OCI-LY7 (cell line): Measurements from ENCODE around the gene SERINC2. TPM values are rescaled to one million over a fixed set of nuclear protein-coding genes. Genes with fewer than 3 reads are reported as not detected.
"Not testable (repeated sequence)": the region's sequence is repeated elsewhere in the genome, so short reads cannot be mapped to it uniquely, and the experiment has no call there.

Experiments
- BruUV-seq: library from RNA; stranded (reverse); fragments of 400-500 nt; replicated peaks from 2 replicates; lab custom pipeline; 2021; lab: Mats Ljungman, UMichigan
- CTCF ChIA-PET: fragments of 300-600 bp; sonication (Branson Sonifier 250); formaldehyde crosslinking; loops from one replicate; lab custom pipeline; 2022; ENCODE audit warnings: antibody characterized with exemption; ENCODE audit not compliant: unreplicated experiment; lab: Charles Lee
- POLR2A ChIA-PET: fragments of 300-600 bp; sonication (Branson Sonifier 250); formaldehyde crosslinking; loops from one replicate; lab custom pipeline; 2022; ENCODE audit warnings: antibody characterized with exemption; lab: Charles Lee
- DNase-seq: peaks from one replicate; pipeline ENCODE4 v3.0.0-alpha.2; 2015; ENCODE audit warnings: low spot score
- H2AFZ ChIP-seq: fragments of 200-600 bp; sonication (generic), shearing (Covaris generic); 2 replicates; pipeline ENCODE4 v1.6.1; 2014; ENCODE audit warnings: mild to moderate bottlenecking, antibody characterized with exemption, low read length, moderate library complexity
- H3K27ac ChIP-seq: fragments of 200-600 bp; sonication (generic); 2 replicates; pipeline ENCODE4 v1.5.1; 2014; ENCODE audit warnings: mixed run types, low read depth, mild to moderate bottlenecking, moderate library complexity, low read length, inconsistent platforms; ENCODE audit not compliant: poor library complexity, severe bottlenecking
- H3K36me3 ChIP-seq: fragments of 200-600 bp; sonication (generic); 2 replicates; pipeline ENCODE4 v1.6.1; 2014; ENCODE audit warnings: mild to moderate bottlenecking, antibody characterized with exemption, low read length, moderate library complexity, mixed read lengths; ENCODE audit not compliant: insufficient read depth
- H3K4me1 ChIP-seq: fragments of 200-600 bp; sonication (generic); 2 replicates; pipeline ENCODE4 v1.5.1; 2014; ENCODE audit warnings: mild to moderate bottlenecking, low read length; ENCODE audit not compliant: insufficient read depth, poor library complexity, severe bottlenecking
- H3K4me2 ChIP-seq: fragments of 200-600 bp; sonication (generic); 2 replicates; pipeline ENCODE4 v1.6.1; 2014; ENCODE audit warnings: mild to moderate bottlenecking, low read length
- H3K4me3 ChIP-seq: fragments of 200-600 bp; sonication (generic); 2 replicates; pipeline ENCODE4 v1.5.1; 2014; ENCODE audit warnings: mild to moderate bottlenecking, low read depth, low read length; ENCODE audit not compliant: poor library complexity, severe bottlenecking
- H3K79me2 ChIP-seq: fragments of 200-600 bp; sonication (generic); 2 replicates; pipeline ENCODE4 v1.6.1; 2016; ENCODE audit warnings: low read depth, mild to moderate bottlenecking, low read length, moderate library complexity, mixed read lengths; ENCODE audit not compliant: insufficient read depth
- H3K9me2 ChIP-seq: fragments of 200-600 bp; sonication (generic); 2 replicates; pipeline ENCODE4 v1.6.1; 2016; ENCODE audit warnings: mild to moderate bottlenecking, low read length, mixed read lengths; ENCODE audit not compliant: insufficient read depth
- H3K9me3 ChIP-seq: fragments of 200-600 bp; sonication (generic); 2 replicates; pipeline ENCODE4 v1.6.1; 2014; ENCODE audit warnings: mild to moderate bottlenecking, mixed run types, low read length, mixed read lengths
- H4K20me1 ChIP-seq: fragments of 200-600 bp; sonication (generic); 2 replicates; pipeline ENCODE4 v1.6.1; 2014; ENCODE audit warnings: mild to moderate bottlenecking, antibody characterized with exemption, low read length, moderate library complexity, mixed read lengths; ENCODE audit not compliant: insufficient read depth
- intact Hi-C: fragments of 100-400 bp; cut with micrococcal nuclease; formaldehyde crosslinking; loops from one replicate; pipeline ENCODE4 v1.10.0; 2022; ENCODE audit not compliant: unreplicated experiment
- total RNA-seq, 2 experiments: library from RNA; depleted of rRNA in 1 of 2; stranded (reverse); fragments of >200 nt in 1 of 2; shearing (Covaris generic) in 1 of 2; gene quantifications; 2 replicates each; pipeline ENCODE4 v1.2.3, GENCODE V29; 2014 to 2022

SERINC2 gene
- total RNA-seq, 2 experiments from 2014 or later = 3.5 to 11.1 TPM

- CTCF ChIA-PET, BruUV-seq, H3K36me3 ChIP-seq, H2AFZ ChIP-seq, H3K27ac ChIP-seq, H3K4me2 ChIP-seq, H3K4me3 ChIP-seq, H3K9me2 ChIP-seq, H3K4me1 ChIP-seq, H4K20me1 ChIP-seq, H3K79me2 ChIP-seq, DNase-seq, intact Hi-C loops, H3K9me3 ChIP-seq, POLR2A ChIA-PET: not testable (repeated sequence)
These were observed 58.7 kb downstream of the SERINC2 start for GRCh38 chr1:31471452-31472313.

GRCh38 chr1:31472314-31472651 lies 59.3 kb downstream of the SERINC2 start:
- CTCF ChIA-PET, BruUV-seq, H3K4me2 ChIP-seq, H2AFZ ChIP-seq, H3K36me3 ChIP-seq, H4K20me1 ChIP-seq, POLR2A ChIA-PET, DNase-seq, H3K79me2 ChIP-seq, intact Hi-C loops, H3K9me2 ChIP-seq, H3K27ac ChIP-seq, H3K4me3 ChIP-seq, H3K9me3 ChIP-seq, H3K4me1 ChIP-seq: not testable (repeated sequence)

- H3K36me3 ChIP-seq, intact Hi-C loops, H3K79me2 ChIP-seq, H4K20me1 ChIP-seq, H3K9me3 ChIP-seq, DNase-seq, H3K4me3 ChIP-seq, CTCF ChIA-PET, H3K4me2 ChIP-seq, H3K4me1 ChIP-seq, POLR2A ChIA-PET, H3K9me2 ChIP-seq, H3K27ac ChIP-seq, BruUV-seq, H2AFZ ChIP-seq: not testable (repeated sequence)
These were observed 59.7 kb downstream of the SERINC2 start for GRCh38 chr1:31472673-31473072.

GRCh38 chr1:31473508-31473907 lies 60.5 kb downstream of the SERINC2 start:
- BruUV-seq, H3K4me2 ChIP-seq, H3K4me1 ChIP-seq, DNase-seq, H2AFZ ChIP-seq, H3K9me2 ChIP-seq, CTCF ChIA-PET, H3K9me3 ChIP-seq, H3K79me2 ChIP-seq, H3K4me3 ChIP-seq, H3K27ac ChIP-seq, intact Hi-C loops, H3K36me3 ChIP-seq, H4K20me1 ChIP-seq: not testable (repeated sequence)
- POLR2A ChIA-PET = interaction anchor here (0.5 to 0.6 kb wide), 2 partner anchors 134 to 230 kb away, joined by 3 to 4 read pairs; no protein-coding TSS in a partner anchor

- H3K9me3 ChIP-seq, CTCF ChIA-PET, H3K27ac ChIP-seq, H2AFZ ChIP-seq, H3K4me3 ChIP-seq, H3K4me1 ChIP-seq, DNase-seq, H4K20me1 ChIP-seq, intact Hi-C loops, H3K36me3 ChIP-seq, BruUV-seq, H3K9me2 ChIP-seq, H3K4me2 ChIP-seq, H3K79me2 ChIP-seq: not testable (repeated sequence)
- POLR2A ChIA-PET = interaction anchor here (0.7 kb wide), 2 partner anchors 19 to 1992 kb away, joined by 3 to 4 read pairs; no protein-coding TSS in a partner anchor
These were observed 61.6 kb downstream of the SERINC2 start for GRCh38 chr1:31474567-31474966.
